Fibroblast of pulmonary artery (primary cell): Measurements from ENCODE around the gene RFPL3.

Experiments used
- DNase-seq: peaks from one replicate; pipeline ENCODE4 v3.0.0-alpha.2; 2010; ENCODE audit warnings: low read depth
- H3K4me3 ChIP-seq: replicated peaks from 2 replicates; pipeline ENCODE4 v1.5.1; 2011; ENCODE audit warnings: low read depth, mild to moderate bottlenecking, control low read depth, low read length, moderate library complexity
- TF ChIP-seq, protein P1 (sequence below): IDR thresholded peaks from 2 replicates; pipeline ENCODE4 v1.5.1; 2011; ENCODE audit warnings: mild to moderate bottlenecking, control low read depth, low read length, inconsistent platforms; ENCODE audit errors: missing control alignments

RFPL3 gene

DNA sequence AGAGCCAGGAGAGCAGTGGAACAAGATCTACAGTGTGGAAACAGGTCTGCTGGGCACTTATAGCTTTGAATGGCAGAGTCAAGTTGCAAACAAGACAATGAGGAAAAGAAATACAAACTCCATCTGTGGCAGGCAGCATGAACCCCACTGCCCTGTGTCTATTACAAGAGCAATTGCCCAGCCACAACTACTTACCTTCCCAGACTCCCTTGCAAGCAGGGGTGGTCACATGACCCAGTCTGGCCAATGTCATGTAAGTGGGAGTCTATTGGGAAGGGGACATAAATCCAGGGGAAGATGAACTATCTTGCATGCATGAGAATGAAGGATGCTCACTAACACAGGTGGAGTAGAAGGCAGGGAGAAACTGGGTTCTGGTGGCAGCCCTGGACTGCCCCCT is 44.1 kb upstream of the RFPL3 start:
- no peak overlapping the region for H3K4me3 ChIP-seq
- TF ChIP-seq, protein P1, sequence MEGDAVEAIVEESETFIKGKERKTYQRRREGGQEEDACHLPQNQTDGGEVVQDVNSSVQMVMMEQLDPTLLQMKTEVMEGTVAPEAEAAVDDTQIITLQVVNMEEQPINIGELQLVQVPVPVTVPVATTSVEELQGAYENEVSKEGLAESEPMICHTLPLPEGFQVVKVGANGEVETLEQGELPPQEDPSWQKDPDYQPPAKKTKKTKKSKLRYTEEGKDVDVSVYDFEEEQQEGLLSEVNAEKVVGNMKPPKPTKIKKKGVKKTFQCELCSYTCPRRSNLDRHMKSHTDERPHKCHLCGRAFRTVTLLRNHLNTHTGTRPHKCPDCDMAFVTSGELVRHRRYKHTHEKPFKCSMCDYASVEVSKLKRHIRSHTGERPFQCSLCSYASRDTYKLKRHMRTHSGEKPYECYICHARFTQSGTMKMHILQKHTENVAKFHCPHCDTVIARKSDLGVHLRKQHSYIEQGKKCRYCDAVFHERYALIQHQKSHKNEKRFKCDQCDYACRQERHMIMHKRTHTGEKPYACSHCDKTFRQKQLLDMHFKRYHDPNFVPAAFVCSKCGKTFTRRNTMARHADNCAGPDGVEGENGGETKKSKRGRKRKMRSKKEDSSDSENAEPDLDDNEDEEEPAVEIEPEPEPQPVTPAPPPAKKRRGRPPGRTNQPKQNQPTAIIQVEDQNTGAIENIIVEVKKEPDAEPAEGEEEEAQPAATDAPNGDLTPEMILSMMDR = no peak
- no peak for DNase-seq

DNA sequence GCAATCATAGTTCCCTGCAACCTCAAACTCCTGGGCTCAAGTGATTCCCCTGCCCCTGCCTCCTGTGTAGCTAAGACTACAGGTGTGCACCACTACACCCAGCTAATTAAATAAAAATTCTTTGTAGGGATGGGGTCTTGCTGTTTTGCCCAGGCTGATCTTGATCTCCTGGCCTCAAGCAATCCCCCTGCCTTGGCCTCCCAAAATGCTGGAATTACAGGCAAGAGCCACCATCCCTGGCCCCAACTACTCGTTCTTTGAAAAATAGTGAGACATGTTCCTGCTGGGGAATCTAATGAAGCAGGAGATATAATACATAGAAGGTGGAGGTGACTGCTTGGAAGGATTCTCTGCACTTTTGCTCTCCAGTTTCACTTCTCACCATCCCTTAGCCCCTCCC is 40.1 kb upstream of the RFPL3 start:
- no peak for DNase-seq
- no peak overlapping the region for H3K4me3 ChIP-seq
- TF ChIP-seq, protein P1 = no peak

DNA sequence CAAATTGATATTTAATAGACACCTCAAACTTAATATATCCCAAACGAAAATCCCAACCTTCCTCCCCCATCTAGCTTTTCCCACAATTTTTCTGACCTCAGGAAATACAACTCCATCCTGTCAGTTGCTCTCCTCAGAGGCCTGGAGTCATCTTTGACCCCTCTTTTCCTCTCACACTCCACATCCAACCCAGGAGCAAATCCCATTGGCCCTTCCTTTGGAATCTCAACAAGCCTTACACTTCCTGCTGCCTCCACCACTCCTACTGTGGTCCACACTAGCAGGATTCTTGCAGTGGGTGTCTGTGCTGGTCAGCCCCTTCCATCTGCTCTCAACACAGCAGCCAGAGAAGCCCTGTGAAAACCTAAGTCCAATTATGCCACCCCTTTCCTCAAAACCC is 39.3 kb upstream of the RFPL3 start:
- TF ChIP-seq, protein P1 = no peak
- no peak for DNase-seq
- no peak overlapping the region for H3K4me3 ChIP-seq

DNA sequence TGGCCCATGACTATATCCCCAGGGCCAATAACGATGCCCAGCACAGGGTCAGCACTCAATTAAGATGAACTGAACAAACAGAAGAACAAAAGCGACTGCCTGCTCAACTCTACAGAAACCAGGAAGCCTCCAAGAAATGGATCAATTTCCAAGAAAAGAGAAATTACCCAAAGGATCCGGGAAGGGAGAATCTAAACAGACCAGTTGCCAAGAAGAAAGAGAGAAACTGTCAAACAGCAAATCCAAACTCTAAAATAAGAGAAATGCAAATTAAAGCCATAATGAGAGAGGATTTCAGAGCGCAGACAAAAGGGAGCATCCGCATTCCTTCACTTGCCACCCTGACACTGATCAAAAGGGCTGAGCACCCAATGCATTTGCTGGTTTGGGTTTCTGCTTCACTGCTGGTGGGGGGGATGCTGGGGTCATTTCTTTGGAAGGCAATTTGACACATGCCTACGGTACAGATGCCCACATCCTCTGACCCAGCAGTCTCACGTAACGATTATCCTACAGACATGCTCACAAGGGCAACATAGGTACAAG is 37.7 kb upstream of the RFPL3 start:
- DNase-seq = no peak
- TF ChIP-seq, protein P1 = no peak
- no peak overlapping the region for H3K4me3 ChIP-seq

DNA sequence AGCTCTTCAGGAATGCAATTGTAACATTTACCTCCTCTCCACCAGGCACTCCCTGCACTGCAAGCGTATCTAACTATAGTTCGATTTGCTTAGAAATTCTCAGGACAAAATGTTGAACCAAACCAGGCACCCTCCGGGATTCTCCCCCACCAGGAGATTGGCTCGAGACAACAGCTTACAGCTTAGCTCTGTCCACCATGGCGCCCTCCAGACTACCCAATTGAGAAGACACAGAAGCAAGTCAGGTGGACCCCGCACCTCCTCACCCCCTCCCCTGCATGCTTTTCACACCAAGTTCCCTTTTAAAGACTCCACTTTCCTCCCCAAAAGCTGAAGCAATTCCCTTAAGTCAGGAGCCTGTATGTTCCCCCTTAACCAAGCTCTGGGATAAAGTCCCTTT is 34.7 kb upstream of the RFPL3 start:
- TF ChIP-seq, protein P1 = no peak
- DNase-seq = no peak
- H3K4me3 ChIP-seq = no peak overlapping the region

DNA sequence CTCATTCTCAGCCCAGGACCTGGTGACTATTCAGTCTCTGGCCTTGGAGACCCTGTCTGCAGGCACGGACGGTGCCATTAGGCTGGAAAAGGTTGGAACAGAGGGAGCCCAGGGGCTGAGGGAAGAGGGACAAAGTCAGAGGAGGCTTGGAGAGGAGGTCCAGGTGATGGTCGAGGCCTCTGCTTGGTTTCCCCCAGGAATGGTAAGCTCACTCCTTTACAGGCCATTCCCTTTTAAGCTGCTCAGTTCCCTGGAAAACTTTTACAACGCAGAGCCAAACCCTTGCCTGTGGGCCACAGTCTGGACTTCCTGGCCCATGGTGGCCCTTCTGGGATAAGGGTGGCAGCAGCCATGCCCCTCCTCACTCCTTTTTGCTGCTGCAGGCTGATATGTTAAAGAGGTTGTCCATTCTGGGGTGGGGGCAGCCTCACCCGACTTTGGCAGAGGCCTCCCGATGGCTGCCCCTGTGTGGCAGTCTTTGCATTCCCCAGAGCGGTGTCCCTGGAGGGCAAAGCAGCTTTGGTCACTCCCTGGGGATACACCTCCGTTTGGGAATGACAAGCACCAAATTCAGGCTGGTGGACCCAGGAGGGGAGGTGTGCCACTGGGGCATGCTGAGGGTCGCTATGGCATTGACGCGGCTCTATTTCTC is 34.0 kb upstream of the RFPL3 start:
- DNase-seq = no peak
- no peak overlapping the region for H3K4me3 ChIP-seq
- TF ChIP-seq, protein P1 = no peak
